Esophagus squamous epithelium (tissue), 4 donors: ENCODE results near the gene LSG1.

Experiments
- POLR2A ChIP-seq, 4 donors: fragments of 450-650 bp; IDR thresholded peaks; one replicate each; pipeline ENCODE4 v1.6.1; 2017; ENCODE audit warnings: antibody characterized with exemption in 4 of 4, mild to moderate bottlenecking in 4 of 4, moderate library complexity in 3 of 4
- TF ChIP-seq, protein P1 (sequence below), 6 experiments: fragments of 450-650 bp in 4 of 6; fragments of 200-600 bp in 2 of 6; sonication (generic) in 2 of 6; IDR thresholded peaks; one replicate each; pipeline ENCODE4 v1.5.1; 2016 to 2019; ENCODE audit warnings: antibody characterized with exemption in 6 of 6, mild to moderate bottlenecking in 4 of 6, moderate library complexity in 4 of 6

- TF ChIP-seq POLR2A (IDR thresholded peaks at IDR 0.05), result no peak
- TF ChIP-seq, protein P1, sequence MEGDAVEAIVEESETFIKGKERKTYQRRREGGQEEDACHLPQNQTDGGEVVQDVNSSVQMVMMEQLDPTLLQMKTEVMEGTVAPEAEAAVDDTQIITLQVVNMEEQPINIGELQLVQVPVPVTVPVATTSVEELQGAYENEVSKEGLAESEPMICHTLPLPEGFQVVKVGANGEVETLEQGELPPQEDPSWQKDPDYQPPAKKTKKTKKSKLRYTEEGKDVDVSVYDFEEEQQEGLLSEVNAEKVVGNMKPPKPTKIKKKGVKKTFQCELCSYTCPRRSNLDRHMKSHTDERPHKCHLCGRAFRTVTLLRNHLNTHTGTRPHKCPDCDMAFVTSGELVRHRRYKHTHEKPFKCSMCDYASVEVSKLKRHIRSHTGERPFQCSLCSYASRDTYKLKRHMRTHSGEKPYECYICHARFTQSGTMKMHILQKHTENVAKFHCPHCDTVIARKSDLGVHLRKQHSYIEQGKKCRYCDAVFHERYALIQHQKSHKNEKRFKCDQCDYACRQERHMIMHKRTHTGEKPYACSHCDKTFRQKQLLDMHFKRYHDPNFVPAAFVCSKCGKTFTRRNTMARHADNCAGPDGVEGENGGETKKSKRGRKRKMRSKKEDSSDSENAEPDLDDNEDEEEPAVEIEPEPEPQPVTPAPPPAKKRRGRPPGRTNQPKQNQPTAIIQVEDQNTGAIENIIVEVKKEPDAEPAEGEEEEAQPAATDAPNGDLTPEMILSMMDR (IDR thresholded peaks at IDR 0.05), result no peak
Measured at GRCh38 chr3:194702545-194702944, 30.6 kb upstream of the LSG1 start.
